Medulla oblongata (tissue), 1 donor: ENCODE results near the gene INPP5A.
"Not testable (repeated sequence)": the region's sequence is repeated elsewhere in the genome, so short reads cannot be mapped to it uniquely, and the experiment has no call there.

Experiments used
- DNase-seq: peaks from one replicate; pipeline ENCODE4 v3.0.0-alpha.2; 2015; ENCODE audit errors: extremely low spot score

Gene INPP5A

DNA sequence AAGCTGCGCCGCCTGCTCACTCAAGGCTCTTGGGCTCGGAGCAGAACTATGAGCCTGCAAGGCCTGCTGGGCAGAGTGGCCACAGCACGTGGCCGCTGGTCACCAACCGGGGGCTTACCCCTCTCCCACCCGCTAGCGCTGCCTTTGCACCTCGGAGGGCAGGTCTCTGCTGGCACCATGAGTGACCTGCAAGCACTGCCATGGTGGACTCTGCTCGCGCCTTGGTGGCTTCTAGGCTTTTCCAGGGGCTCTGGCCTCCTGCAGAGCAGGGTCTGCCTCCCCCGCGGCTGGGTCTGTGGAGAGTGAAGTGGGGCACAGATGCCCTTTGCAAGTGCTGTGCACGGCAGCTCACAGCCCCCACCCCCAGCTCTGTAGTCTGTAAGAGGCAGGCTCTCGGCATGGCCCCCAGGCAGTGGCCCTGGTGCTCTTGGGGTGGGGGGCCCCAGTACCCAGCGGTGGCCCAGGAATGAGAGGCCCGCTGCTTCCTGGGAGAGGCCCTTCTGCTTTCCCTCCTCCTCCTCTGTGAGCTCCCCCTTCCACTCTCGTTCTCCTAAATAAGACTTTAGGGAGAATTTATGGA is 119.6 kb downstream of the INPP5A start:
- DNase-seq = no peak

DNA sequence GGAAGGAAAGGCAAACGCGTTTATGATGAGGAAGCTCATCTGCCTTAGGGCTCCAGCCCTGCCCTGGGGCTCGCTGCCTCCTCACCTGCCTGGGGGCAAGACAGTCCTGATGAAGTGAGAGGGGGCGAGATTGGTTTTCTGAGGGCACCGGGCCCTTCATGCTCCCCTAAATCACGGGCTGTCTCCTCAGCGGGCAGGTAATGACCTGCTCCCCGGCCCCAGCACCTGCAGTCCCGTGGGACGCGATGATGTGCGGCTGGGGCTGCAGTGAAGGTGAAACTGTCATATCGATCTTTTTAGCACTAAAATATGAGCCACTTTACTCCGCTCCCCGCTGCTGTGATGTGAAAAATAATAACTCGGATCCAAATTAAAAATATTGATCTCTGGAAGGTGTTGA is 120.2 kb downstream of the INPP5A start:
- no peak for DNase-seq

DNA sequence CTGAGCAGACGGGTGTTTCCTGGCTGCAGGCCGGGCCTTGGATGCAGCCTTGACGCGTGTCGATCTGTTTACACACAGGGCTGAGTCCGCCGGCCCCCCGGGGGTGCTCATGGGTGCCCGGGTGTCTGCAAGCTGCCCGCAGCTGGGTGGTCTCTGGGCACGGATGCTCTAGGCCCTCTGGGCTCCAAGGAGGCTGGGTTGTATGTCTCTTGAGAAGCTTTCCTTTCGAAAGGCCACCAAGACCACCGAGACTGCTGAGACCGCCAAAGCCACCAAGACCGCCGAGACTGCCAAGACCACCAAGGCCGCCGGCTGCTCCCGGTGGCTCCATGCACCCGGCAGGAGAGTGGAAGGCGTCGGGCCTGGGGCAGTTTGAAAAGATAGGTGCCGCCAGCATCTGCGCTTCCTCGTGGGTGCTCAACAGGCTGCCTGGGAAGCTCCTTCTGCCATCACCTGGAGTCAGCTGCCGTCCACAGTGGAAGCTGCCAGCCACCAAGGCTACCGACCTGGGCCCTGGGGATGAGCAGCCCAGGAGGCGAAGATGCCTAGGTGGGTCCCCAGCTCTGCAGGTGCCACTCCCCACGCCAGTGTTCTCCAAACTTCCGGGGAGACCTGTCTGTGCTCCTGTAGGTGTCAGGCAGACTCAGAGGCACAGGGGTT is 121.1 kb downstream of the INPP5A start:
- no peak for DNase-seq

DNA sequence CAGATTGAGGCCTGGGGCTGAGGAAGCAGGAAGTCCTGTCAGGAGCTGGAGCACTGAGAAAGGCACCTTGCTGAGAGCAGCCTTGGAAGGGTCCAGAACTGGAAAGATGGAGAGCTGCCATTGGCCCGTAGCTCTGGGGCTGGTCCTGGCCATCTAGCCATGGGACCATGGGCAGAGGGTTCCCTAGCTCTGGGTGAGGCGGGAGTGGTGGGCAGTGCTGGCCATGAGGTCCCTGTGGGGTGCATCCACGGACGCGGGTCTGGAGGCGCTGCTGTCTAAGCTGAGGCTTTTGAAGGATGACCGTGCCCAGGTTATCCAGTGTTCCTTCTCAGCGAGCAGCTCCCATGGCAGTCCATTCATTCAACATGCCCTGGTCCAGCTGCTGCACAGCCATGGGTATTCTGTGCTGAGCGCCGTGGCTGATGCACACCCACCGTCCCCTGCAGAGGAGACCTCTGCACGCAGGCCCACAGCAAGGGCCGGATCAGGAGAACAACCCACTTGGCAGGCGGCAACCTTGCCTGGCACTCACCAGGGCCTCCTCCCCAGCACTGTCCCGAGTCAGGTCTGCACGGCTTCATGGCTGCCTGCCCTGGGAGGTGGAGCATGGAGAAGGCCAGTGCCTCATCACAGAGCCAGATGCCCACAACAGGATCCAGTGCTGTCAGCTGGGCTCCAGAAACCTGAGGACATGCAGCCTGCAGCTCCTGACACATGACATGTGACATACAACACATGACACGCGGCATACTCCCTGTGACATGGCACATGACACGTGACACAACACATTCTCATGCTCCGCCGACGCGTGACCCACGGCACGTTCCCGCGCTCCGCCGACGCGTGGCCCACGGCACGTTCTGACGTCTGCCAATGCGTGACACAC is 121.9 kb downstream of the INPP5A start:
- DNase-seq = no peak

DNA sequence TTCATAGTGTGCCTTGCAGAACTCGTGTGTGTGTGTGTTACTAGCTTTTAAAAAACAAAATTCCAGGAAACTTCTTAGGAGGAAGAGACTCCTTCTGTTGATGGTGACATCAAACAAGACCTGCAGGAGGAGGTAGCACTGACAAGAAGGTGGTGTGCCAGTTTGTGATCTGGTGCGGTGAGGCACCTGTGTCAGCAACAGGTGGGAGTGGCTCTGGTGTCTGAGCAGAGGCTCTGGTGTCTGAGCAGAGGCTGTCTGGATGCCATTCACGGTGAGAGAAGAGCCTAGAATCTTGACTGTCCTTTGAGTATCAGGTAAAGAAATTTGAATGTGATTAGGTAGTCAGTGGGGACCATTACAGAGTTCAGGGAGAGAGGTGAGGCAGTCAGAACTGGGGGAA is 122.8 kb downstream of the INPP5A start:
- no peak for DNase-seq

DNA sequence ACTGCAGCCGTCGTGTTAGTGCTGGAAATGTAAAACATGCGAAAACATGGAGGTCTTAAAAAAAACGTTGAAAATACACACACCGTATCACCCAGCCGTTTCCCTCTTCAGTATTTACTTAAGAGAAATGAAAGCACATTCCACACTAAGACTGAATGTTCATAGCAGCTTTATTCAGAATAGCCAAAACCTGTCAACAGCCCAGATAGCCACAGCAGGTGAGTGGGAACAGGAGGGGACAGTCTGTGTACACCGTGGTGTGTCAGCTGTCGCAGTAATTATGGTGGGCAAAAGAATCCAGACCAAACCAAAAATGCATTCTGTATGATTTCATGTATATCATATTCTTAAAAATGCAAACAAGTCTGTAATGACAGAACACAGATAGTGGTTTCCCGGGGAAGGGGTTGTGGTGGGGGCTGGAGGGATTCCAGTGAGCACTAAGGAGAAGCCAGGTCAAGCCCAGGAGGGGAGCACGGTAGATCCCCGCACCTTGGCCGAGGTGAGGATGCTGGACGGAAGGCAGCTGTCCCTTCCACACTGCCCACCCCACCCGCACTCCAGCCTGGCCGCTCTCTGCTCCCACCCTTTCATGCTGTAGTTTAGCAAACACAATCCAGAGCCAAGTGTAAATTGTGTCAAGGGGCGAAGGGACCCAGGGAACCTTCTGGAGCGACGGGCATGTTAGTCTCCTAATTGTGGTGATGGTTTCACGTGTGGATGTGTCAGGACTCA is 124.8 kb downstream of the INPP5A start:
- DNase-seq = no peak

DNA sequence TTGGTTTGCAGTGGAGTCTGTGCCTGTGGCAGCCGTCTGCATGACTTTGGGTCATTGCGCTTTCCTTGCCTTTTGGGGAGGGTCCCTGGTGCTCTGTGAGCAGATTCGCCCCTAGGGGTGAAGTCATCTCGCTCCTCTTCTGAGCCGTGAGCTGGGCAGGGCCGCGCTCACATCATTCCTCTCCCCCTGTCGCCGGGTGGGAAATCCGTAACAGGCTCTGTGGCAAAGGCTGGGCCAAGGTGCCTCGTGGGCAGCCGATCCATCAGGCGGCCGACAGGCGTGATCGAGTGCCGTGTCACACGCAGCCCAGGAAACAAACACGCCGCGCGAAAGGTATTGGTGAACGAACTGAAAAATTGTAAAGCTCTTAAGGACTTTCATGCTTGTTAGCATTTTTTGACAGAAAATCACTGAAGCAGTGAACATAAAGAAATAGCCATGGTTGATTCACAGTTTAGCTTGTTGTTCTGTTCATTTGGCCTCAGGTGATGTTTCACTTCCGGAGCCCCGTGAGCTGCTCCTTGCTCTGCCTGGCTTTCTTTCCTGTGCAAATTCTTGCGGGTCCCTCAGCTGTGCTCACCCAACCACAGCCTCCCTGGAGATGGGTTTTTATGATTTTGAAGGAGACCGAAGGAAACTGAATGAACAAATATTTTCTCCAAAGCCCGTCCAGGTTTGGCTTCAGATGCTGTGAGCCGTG is 126.2 kb downstream of the INPP5A start:
- DNase-seq = no peak

DNA sequence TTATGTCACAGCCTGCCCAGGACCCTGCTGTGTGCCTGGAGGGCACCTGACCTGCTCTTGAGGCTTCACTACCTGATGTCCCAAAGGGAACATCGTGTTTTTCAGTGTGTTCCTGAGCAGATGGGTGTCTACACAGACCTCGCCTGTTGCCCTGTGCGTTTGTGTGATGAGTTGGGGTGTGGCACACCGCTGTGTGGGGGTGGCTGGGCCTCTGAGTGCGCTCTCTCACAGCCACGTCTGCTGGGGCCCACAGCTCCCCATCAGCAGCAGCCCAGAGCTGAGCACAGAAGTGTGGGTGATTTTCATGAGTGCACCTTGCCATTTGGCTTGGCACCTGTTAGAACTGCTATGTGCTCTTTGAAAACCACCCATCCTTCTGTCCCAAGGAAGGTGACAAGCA is 126.8 kb downstream of the INPP5A start:
- DNase-seq = no peak

DNA sequence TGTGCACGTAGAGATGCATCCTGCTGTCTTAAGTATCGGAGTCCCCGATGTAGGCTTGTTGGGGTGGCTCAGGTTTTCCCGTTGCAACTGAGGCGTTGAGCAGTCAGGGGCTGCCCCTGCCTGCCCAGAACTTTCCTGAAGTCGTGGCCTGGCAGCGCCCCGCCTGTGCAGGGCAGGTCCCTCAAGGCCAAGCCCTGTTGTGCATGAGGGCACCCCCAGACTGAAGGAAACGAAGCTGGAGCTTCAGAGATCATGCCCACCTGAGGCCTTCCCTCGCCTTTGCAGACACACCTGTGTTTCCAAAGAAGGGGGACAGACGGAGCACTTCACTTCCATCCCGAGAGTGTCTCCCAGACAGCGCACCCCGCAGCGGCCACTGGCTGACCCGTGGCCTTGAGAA is 127.3 kb downstream of the INPP5A start:
- no peak for DNase-seq

DNA sequence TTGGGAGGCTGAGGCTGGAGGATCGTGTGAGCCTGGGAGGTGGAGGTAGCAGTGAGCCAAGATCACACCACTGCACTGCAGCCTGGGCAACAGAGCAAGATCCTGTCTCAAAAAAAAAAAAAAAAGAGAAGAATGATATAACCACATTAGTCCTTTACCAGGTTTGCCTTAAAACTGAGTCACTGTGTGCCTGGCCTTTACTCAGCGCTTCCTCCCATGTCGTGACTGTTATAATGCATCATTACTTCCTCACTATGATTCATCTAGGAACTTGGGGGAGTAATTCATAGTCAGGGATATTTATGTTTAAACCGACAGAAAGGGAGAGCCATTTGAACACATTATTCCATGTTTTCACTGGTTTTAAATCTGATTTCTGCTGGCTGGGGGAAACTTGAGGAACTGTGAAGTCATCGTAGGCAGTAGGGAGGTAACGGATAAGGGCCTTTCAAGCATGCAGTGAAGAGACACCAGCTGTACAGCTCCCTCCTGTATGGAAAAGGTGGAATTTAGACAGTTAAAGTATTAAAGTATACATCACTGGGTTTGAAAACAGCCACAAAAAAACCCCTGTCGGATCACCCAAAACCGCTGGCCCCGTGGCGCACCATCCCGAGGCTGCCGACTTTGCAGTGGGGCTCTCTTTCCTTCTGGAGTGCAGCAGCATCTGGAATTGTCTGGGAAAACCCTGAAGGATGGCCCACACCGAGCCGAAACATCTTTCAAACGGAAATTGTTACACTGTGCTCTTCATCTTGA is 128.5 kb downstream of the INPP5A start:
- no peak for DNase-seq

DNA sequence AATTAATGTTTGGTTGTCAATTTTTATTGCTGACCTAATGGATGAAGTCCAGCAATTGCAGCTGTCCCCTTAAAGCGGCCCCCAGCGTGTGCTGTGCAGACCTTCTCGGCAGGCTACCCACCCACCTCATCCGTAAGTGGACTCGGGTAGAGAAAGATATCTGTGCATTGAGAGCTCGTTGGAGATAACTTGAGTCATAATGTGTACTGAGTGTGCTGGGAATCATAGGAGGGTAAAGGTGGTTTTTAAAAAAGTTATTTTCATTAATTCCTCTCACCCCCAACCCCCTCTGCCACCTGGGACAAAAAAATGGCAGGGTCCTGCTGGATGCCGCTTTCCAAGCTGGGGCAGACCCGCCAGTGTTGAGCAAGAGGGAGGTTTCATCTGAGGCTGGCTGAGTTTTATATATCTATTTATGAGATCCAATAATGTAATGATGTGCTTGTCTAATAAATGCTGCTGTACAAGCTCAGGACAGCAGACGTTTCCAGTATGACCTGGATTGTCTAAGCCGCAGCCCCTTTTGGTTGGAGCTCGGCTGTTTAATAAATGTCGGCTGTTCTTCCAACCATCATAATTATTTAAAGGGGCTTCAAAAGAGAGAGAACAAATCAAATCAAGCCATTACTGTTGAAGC is 129.2 kb downstream of the INPP5A start:
- DNase-seq = no peak

DNA sequence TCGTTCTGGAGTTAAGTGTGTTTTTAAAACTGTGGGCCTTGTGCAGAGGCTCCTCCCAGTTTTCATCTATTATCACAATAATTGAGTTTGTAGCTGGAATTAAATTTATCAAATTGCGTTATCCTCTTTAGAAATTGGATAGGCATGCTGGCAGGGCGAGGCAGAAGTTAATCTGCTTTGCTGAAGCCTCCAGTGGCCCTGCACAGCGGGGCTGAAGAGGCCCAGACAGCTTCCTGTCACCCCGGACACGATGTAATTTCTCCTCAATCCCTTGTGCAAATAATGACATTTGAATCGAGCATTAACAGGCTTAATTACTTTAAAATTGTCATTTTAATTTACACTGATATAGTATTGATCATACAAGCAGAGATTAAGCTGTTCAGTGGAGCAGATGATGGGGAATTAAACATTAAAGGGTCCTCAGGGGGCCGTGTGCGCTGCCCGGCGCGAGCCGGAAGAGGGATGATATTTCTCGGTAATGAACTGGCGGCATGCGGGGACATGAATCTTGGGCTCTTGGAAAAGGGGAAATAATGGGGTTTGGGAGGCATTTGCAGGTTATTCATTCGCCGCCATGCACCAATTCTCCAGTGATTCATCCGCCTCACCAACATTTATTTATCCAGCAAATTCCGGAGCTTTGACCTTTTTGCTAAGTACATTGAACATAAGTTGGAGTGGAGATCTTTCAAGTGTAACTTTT is 129.9 kb downstream of the INPP5A start:
- no peak for DNase-seq

DNA sequence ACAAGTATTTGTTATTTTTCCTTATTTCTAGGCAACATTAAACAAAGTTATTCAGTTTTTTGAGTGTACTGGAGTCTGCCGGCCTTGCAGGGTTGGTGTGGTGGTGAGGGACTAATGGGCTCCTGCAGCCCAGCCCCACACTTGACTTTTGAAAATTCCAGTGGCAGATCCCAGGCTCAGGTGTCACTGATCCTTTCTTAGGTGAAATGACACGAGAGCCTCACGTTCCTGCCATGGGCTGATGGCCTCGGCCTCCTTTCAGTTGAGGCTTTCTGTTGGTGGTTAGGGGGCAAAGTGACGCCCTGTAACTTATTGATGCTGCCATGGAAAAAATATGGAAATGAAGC is 130.4 kb downstream of the INPP5A start:
- DNase-seq = no peak

DNA sequence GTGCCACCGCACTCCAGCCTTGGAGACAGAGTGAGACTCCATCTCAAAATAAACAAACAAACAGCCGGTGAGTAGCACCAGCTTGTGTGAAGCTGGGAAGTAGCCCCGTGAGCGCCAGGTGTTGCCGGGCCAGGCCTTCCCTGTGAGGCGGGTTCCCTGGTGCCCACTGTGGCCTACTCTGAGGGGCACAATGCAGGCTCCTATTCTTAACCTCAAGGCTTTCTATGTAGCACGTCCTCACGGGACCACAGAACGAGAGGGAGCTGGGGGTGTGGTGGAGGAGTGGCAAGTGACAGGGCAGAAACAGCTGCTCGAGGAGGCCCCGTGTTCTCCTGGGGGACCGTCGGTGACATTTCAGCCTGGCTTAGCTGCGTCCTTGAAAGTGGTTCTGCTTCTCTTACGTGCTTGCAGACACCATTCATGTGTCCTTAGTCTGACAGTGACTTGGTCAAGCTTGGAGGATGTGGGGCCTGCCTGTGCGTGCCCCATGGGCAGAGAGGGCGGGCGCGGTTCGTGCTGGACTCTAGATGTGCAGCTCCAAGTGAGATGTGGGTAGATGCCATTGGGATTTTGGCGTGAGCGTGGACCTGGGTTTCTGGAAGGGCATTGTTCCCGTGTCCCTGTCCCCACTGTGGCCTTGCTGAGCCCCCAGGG is 131.7 kb downstream of the INPP5A start:
- DNase-seq = no peak

DNA sequence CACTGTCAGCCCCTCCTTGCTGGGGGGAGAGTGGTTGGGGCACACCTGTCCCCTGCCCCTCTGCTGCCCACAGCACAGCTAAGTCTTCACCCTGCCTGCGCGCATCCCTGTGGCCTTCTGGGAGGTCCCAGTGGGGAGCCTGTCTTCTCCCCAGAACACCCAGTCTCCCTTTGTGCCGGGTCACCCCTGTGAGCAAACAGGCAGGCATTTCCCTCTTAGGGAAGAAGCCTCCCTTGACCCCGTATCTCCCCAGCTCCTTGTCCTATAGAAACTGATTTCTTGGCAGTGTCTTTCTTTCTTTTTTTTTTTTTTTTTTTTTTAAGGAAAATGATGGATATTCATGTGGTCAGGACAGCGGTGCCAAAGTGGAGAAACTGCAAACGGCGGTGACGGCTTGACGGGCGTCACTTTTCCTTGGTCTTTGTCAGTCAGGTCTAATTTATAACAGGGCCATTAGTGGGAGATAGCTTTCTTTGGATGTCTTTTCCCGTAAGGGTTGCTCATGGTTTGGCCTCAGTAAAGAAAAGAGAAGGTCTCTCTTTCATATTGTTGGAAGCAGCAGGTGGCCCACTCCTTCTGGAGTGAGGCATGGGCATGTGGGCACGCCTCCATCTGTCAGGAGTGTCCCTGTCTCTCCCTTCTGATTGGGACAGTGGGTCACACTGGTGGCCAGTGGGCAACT is 133.1 kb downstream of the INPP5A start:
- DNase-seq = no peak

DNA sequence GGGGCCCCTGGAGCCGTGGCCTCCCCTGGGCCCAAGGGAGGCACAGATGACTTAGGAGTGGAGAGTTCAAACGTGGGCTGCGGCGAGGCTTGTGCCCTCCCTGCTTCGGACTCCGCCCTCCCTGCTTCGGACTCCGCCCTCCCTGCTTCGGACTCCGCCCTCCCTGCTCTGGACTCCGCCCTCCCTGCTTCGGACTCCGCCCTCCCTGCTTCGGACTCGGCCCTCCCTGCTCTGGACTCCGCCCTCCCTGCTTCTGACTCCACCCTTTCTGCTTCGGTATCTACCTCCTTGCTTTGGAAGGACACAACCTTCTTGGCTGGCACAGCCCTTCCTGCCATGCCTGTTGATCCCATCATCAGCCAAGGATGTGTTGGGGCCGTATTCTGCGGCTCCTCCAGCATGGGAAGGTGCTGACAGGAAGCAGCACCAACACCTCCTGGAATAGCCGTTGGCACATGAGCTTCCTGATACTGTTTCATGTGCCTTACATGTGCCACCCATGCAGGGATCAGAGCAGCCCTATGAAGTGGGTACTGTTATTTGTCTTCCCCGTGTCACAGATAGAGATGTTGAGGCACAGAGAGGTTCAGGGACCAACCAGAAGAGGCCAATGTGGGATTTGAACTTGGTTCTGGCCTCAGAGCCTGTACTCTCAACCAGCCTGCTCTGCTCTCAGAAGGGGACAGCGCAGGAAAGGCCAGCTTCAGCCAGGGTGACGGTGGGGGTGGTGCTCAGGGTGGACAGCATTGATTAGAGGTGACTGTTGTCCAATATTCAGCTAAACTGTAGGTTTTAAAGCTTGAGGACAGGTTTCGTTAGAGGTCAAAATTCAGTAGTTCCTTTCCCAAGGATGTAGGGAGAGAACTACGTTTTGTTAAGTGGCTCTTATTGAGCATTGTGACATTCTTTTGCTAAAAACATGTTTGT is 133.9 kb downstream of the INPP5A start:
- DNase-seq = no peak

DNA sequence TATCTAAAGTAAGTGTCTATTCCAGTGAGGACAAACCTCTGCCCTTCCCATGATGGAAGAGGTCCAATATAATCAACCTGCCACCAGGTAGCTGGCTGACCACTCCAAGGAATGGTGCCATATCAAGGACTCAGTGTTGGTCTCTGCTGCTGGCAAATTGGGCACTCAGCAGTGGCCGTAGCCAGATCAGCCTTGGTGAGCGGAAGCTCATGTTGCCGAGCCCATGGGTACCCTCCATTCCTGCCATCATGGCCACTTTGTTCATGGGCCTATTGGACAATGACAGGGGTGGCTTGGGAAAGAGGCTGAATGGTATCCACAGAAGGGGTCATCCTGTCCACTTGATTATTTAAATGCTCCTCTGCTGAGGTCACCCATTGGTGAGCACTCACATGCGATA is 136.2 kb downstream of the INPP5A start:
- not testable (repeated sequence) for DNase-seq

DNA sequence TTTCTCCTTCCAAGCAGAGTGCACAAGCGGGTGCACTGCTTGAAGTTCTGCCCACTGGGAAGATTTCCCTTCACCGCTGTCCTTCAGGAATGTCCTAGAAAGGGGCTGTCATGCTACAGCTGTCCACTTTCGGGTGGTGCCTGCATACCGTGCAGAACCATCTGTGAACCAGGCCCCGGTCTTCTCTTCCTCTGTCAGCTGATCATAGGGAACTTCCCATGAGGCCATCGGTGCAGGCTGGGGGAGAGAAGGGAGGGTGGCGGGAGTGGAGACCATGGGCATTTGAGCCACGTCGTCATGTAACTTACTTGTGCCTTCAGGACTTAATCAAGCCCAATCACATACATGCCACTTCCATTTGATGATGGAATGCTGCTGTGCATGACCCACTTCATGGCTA is 136.7 kb downstream of the INPP5A start:
- DNase-seq = no peak
